HepG2 (cell line): ENCODE measurements around the gene TOR1AIP1. TPM values are rescaled to one million over a fixed set of nuclear protein-coding genes. Genes with fewer than 3 reads are reported as not detected.

Experiments
- HCFC1 ChIP-seq: fragments of 150-350 bp; IDR thresholded peaks from 2 replicates; pipeline ENCODE4 v1.6.1; 2014; ENCODE audit warnings: low read depth, low read length
- HNF1A ChIP-seq, 2 experiments: sonication (generic) in 1 of 2; formaldehyde crosslinking in 1 of 2; IDR thresholded peaks; 2 replicates each; pipeline versions ENCODE4 v1.4.0 to v1.6.1; 2016 to 2020; ENCODE audit warnings: borderline replicate concordance in 1 of 2, low read depth in 1 of 2, mild to moderate bottlenecking in 1 of 2, missing genetic modification reagents in 1 of 2
- HNRNPK ChIP-seq: fragments of 200-400 bp; formaldehyde crosslinking; IDR thresholded peaks from 2 replicates; pipeline ENCODE4 v1.6.1; 2018; ENCODE audit warnings: low read length, low read depth, moderate library complexity, mild to moderate bottlenecking; ENCODE audit not compliant: poor library complexity, severe bottlenecking
- KLF15 ChIP-seq: sonication (generic); formaldehyde crosslinking; IDR thresholded peaks from 2 replicates; pipeline ENCODE4 v1.8.1; 2023; ENCODE audit warnings: borderline replicate concordance, mild to moderate bottlenecking, inconsistent platforms, missing genetic modification reagents, mixed read lengths
- PRPF4 ChIP-seq: fragments of 200-400 bp; formaldehyde crosslinking; IDR thresholded peaks from 2 replicates; pipeline ENCODE4 v1.6.1; 2016; ENCODE audit warnings: low read length, low read depth; ENCODE audit not compliant: poor library complexity, severe bottlenecking
- SAP130 ChIP-seq: IDR thresholded peaks from 2 replicates; pipeline ENCODE4 v1.6.1; 2016; ENCODE audit warnings: low read depth
- SATB2 ChIP-seq: sonication (generic); formaldehyde crosslinking; IDR thresholded peaks from 2 replicates; pipeline ENCODE4 v1.5.0; 2020; ENCODE audit warnings: missing genetic modification reagents
- SIX1 ChIP-seq: sonication (generic); formaldehyde crosslinking; IDR thresholded peaks from 2 replicates; pipeline ENCODE4 v1.4.0; 2020; ENCODE audit warnings: missing genetic modification reagents, borderline replicate concordance
- SOX13 ChIP-seq, 3 experiments: fragments of 450-650 bp in 1 of 3; sonication (generic) in 1 of 3; formaldehyde crosslinking in 1 of 3; IDR thresholded peaks in 2 of 3; conservative IDR thresholded peaks in 1 of 3; 2 replicates each; pipeline versions ENCODE4 v1.5.0 to v1.6.1; 2016 to 2020; ENCODE audit warnings: antibody characterized with exemption in 1 of 3, mild to moderate bottlenecking in 1 of 3, missing compliant biosample characterization in 1 of 3, missing genetic modification reagents in 1 of 3, moderate library complexity in 1 of 3
- ZNF430 ChIP-seq: sonication (generic); formaldehyde crosslinking; IDR thresholded peaks from 2 replicates; pipeline ENCODE4 v1.9.0; 2021; ENCODE audit warnings: mild to moderate bottlenecking, missing genetic modification reagents
- polyA plus RNA-seq, 8 experiments: library from polyadenylated mRNA; depleted of rRNA in 3 of 8; stranded (reverse) in 7 of 8; unstranded in 1 of 8; fragments of >200 nt; fragmentation: Illumina TruSeq in 4 of 8; extraction: Trizol in 4 of 8; gene quantifications; 2 replicates each; pipeline versions ENCODE4 v1.2.1 to v1.2.3, GENCODE V29; 2011 to 2016; ENCODE audit warnings: low read depth in 4 of 8, missing spikeins in 1 of 8, mixed read lengths in 1 of 8; ENCODE audit not compliant: insufficient read depth in 1 of 8
- total RNA-seq, 5 experiments: library from RNA; depleted of rRNA; stranded (reverse); fragments of >200 nt; fragmentation: Illumina TruSeq; extraction: Trizol; gene quantifications; 2 replicates each; pipeline ENCODE4 v1.2.3, GENCODE V29; 2016; ENCODE audit warnings: low read depth in 1 of 5
- TF ChIP-seq, protein P1 (sequence below): IDR thresholded peaks from 2 replicates; pipeline ENCODE4 v1.6.1; 2012; ENCODE audit warnings: low read depth, low read length, improper control_type of control experiment

TOR1AIP1 gene
- total and polyA plus RNA-seq, 2 of the 13 experiments (the other 11 are each of a cell fraction or from before 2014, with no cell fraction given): 15.6 to 29.0 TPM

DNA sequence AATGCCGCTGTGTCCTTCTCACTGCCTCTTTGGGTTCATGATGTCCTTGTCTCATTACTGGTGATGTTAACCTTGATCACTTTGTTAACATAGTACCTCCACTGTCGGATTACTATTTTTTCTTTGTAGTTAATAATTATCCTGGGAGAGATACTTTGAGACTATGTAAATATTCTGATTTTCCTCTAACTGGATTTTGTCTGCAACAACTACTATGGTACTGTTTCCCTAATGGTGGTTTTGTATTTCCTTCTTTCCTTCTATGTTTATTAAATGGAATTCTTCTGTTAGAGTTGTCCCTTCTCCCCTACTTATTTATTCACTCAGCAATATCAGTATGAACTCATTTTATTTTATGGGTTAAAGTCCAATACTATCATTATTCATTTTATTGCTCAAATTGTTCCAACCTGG is 8.6 kb upstream of the TOR1AIP1 start (continued):
- peak; percentile 89 for TF ChIP-seq HNF1A (IDR thresholded peaks at IDR 0.05; ENCODE audit: low read depth)
- peak; percentile 89; the same call in 1 of the 2 replicates for TF ChIP-seq HNF1A (CRISPR knock-in tag; IDR thresholded peaks at IDR 0.05; ENCODE audit: borderline replicate concordance)
- TF ChIP-seq SATB2: no peak
- TF ChIP-seq PRPF4: no peak
- TF ChIP-seq SAP130 (CRISPR knock-in tag): peak; percentile 60
- TF ChIP-seq, protein P1, sequence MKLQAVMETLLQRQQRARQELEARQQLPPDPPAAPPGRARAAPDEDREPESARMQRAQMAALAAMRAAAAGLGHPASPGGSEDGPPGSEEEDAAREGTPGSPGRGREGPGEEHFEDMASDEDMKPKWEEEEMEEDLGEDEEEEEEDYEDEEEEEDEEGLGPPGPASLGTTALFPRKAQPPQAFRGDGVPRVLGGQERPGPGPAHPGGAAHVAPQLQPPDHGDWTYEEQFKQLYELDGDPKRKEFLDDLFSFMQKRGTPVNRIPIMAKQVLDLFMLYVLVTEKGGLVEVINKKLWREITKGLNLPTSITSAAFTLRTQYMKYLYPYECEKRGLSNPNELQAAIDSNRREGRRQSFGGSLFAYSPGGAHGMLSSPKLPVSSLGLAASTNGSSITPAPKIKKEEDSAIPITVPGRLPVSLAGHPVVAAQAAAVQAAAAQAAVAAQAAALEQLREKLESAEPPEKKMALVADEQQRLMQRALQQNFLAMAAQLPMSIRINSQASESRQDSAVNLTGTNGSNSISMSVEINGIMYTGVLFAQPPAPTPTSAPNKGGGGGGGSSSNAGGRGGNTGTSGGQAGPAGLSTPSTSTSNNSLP: peak; percentile 66; the same call in 1 of the 2 replicates
- TF ChIP-seq SIX1 (CRISPR knock-in tag): peak; percentile 66; the same call in 1 of the 2 replicates
- TF ChIP-seq ZNF430 (CRISPR knock-in tag): no peak
- no peak for TF ChIP-seq HNRNPK
- TF ChIP-seq SOX13 (IDR thresholded peaks at IDR 0.05): no peak
- TF ChIP-seq SOX13 (CRISPR knock-in tag; conservative IDR thresholded peaks at IDR 0.05 in 1 of 2, IDR thresholded peaks at IDR 0.05 in 1 of 2): peak in 1 of 2 experiments; percentile 13; a peak in 1 of 4 replicates
- TF ChIP-seq HCFC1: no peak
- TF ChIP-seq KLF15 (CRISPR knock-in tag): no peak
